Large intestine (tissue), 3 donors: Measurements from ENCODE around the gene ACYP2. TPM values are rescaled to one million over a fixed set of nuclear protein-coding genes. Genes with fewer than 3 reads are reported as not detected.

ENCODE experiments used
- DNase-seq, 2 donors: peaks; one replicate each; pipeline versions ENCODE4 v3.0.0 to v3.0.0-alpha.2; 2013
- H3K27ac ChIP-seq: one replicate; pipeline ENCODE4 v1.5.1; 2013; ENCODE audit warnings: low read length
- H3K27me3 ChIP-seq: 2 replicates; pipeline ENCODE4 v1.6.1; 2013; ENCODE audit warnings: low read length; ENCODE audit not compliant: control insufficient read depth, insufficient read depth
- H3K36me3 ChIP-seq: 2 replicates; pipeline ENCODE4 v1.6.1; 2013; ENCODE audit warnings: low read length; ENCODE audit not compliant: control insufficient read depth, insufficient read depth
- H3K4me1 ChIP-seq: one replicate; pipeline ENCODE4 v1.6.1; 2013; ENCODE audit warnings: low read length; ENCODE audit not compliant: control insufficient read depth, insufficient read depth
- H3K4me3 ChIP-seq: one replicate; pipeline ENCODE4 v1.5.1; 2013; ENCODE audit warnings: low read length
- H3K9me3 ChIP-seq: one replicate; pipeline ENCODE4 v1.6.1; 2013; ENCODE audit warnings: mild to moderate bottlenecking, low read depth, low read length, moderate library complexity; ENCODE audit not compliant: control insufficient read depth
- WGBS: methylation state at CpG from one replicate; pipeline ENCODE4 v1.1.5; 2013; ENCODE audit warnings: low lambda C conversion rate; ENCODE audit not compliant: insufficient coverage; 5-methylcytosine and 5-hydroxymethylcytosine counted together
- polyA plus RNA-seq: library from polyadenylated mRNA; unstranded; fragments of 120-200 nt; gene quantifications from one replicate; pipeline ENCODE4 v1.2.1, GENCODE V29; 2013

The ACYP2 gene
- polyA plus RNA-seq, 1 donor, result 13.5 TPM

GRCh38 chr2:54212456-54212855 is 97.0 kb downstream of the ACYP2 start:
- DNase-seq, result no peak
- Histone ChIP-seq H3K36me3 (no peaks in the 10 kb centered on the region), H3K27me3 (no peaks in the 10 kb centered on the region), H3K4me1 (no peaks in the 10 kb centered on the region), H3K9me3 (peaks cover 5% of the 10 kb centered on the region), H3K4me3 (no peak overlapping the region), H3K27ac (no peak overlapping the region)
- 80% methylated on average over 1 of the region's 1 CpG for WGBS

DNA sequence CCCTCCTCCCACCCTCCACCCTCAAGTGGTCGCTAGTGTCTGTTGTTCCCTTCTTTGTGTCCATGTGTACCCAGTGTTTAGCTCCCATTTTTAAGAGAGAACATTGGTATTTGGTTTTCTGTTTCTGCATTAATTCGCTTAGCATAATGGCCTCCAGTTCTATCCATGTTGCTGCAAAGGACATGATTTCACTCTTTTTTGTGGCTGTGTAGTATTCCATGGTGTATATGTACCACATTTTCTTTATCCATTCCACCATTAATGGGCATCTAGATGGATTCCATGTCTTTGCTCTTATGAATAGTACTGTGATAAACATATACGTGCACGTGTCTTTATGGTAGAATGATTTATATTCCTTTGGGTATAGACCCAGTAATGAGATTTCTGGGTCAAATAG is 97.7 kb downstream of the ACYP2 start:
- no peaks in the 10 kb centered on the region for H3K27me3 ChIP-seq
- H3K4me3 ChIP-seq, result no peak overlapping the region
- no peak for DNase-seq
- peaks cover 5% of the 10 kb centered on the region for H3K9me3 ChIP-seq
- H3K27ac ChIP-seq, result no peak overlapping the region
- no peaks in the 10 kb centered on the region for H3K4me1 ChIP-seq
- WGBS, result 100% methylated on average over 1 of the region's 4 CpGs
- H3K36me3 ChIP-seq, result no peaks in the 10 kb centered on the region

GRCh38 chr2:54224997-54225396 is 109.6 kb downstream of the ACYP2 start:
- WGBS, result no CpG with 5 or more reads among the region's 2 CpGs
- DNase-seq, result no peak

GRCh38 chr2:54226260-54226659 is 110.8 kb downstream of the ACYP2 start:
- Histone ChIP-seq H3K9me3 (no peaks in the 10 kb centered on the region), H3K36me3 (no peaks in the 10 kb centered on the region), H3K4me1 (no peaks in the 10 kb centered on the region), H3K4me3 (no peak overlapping the region), H3K27me3 (no peaks in the 10 kb centered on the region), H3K27ac (no peak overlapping the region)
- WGBS, result 62% methylated on average over 2 of the region's 2 CpGs
- DNase-seq, result no peak

More at GRCh38 chr2:54224997-54225396, 109.6 kb downstream of the ACYP2 start:
- no peaks in the 10 kb centered on the region for H3K4me1 ChIP-seq
- H3K9me3 ChIP-seq, result no peaks in the 10 kb centered on the region
- H3K27me3 ChIP-seq, result no peaks in the 10 kb centered on the region
- H3K36me3 ChIP-seq, result no peaks in the 10 kb centered on the region
- H3K27ac ChIP-seq, result no peak overlapping the region
- H3K4me3 ChIP-seq, result no peak overlapping the region

DNA sequence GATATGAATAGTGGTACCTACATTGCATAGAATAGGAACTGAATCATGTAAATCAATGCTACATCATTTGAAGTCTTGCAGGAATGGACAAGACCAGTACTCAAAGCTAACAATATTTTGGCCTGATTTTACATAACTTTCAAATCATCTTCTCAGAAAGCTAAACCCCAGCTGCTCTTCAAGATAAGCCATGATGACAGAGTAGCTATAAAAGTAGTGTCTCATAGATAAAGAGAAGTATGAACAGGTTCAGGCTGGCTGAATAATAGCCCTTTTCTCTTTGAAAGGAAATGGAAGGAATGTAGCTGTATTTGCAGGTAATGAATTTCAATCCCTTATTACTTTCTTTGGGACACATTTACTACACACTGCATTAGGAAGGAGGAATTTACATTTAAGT is 112.4 kb downstream of the ACYP2 start:
- DNase-seq, result no peak

DNA sequence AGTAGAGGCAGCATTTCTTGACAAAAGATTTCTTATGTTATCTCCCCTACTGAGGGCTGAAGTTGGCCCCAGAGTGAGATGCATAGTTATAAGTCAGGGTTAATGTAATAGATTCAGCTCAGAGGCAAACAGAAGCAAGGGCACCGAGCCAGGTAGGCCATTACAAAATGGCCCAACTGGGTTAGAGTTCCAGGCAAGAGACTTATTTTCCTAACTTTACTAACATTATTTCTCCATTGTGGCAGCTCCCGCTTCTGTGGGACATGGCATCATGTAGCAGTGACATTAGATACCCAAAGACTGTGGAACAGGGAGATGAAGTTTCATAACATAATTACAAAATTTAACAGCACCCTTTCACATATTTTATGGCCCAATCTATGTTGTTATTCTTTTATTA is 113.5 kb downstream of the ACYP2 start:
- no peak for DNase-seq

More for the DNA sequence above, 112.4 kb downstream of the ACYP2 start:
- no peaks in the 10 kb centered on the region for H3K9me3 ChIP-seq
- no peak overlapping the region for H3K27ac ChIP-seq
- no peaks in the 10 kb centered on the region for H3K4me1 ChIP-seq
- no peak overlapping the region for H3K4me3 ChIP-seq
- no peaks in the 10 kb centered on the region for H3K27me3 ChIP-seq
- no peaks in the 10 kb centered on the region for H3K36me3 ChIP-seq

GRCh38 chr2:54233832-54234649 is 118.6 kb downstream of the ACYP2 start:
- 53% methylated on average over 3 of the region's 4 CpGs for WGBS
- H3K4me3 ChIP-seq, result no peak overlapping the region
- no peak for DNase-seq
- H3K27me3 ChIP-seq, result no peaks in the 10 kb centered on the region
- no peak overlapping the region for H3K27ac ChIP-seq
- H3K9me3 ChIP-seq, result no peaks in the 10 kb centered on the region
- H3K36me3 ChIP-seq, result no peaks in the 10 kb centered on the region
- no peaks in the 10 kb centered on the region for H3K4me1 ChIP-seq

More for the DNA sequence above, 113.5 kb downstream of the ACYP2 start:
- WGBS, result no CpG with 5 or more reads among the region's 2 CpGs
- Histone ChIP-seq H3K27ac (no peak overlapping the region), H3K36me3 (no peaks in the 10 kb centered on the region), H3K9me3 (no peaks in the 10 kb centered on the region), H3K4me3 (no peak overlapping the region), H3K4me1 (no peaks in the 10 kb centered on the region), H3K27me3 (no peaks in the 10 kb centered on the region)

DNA sequence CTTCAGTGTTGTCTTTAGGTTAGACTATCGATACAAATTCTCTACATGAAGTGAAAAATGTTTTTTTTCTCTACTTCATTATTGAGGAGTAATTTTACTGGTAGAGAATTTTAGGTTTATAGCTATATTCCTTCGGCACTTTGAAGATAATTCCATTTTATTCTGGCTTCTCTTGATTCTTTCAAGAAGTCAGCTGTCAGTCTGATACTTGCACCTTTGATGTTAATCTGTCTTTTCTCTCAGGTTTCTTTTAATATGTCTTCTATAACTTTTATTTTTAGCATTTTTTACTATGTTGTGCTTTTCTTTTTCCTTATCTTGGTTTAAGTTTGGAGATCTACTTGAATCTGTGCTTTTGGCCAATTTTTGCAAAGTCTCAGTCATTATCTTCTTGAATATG is 122.0 kb downstream of the ACYP2 start:
- no peak overlapping the region for H3K27ac ChIP-seq
- no peak for DNase-seq
- H3K9me3 ChIP-seq, result no peaks in the 10 kb centered on the region
- WGBS, result 100% methylated on average over 2 of the region's 2 CpGs
- H3K36me3 ChIP-seq, result no peaks in the 10 kb centered on the region
- no peaks in the 10 kb centered on the region for H3K4me1 ChIP-seq
- H3K4me3 ChIP-seq, result no peak overlapping the region
- no peaks in the 10 kb centered on the region for H3K27me3 ChIP-seq

DNA sequence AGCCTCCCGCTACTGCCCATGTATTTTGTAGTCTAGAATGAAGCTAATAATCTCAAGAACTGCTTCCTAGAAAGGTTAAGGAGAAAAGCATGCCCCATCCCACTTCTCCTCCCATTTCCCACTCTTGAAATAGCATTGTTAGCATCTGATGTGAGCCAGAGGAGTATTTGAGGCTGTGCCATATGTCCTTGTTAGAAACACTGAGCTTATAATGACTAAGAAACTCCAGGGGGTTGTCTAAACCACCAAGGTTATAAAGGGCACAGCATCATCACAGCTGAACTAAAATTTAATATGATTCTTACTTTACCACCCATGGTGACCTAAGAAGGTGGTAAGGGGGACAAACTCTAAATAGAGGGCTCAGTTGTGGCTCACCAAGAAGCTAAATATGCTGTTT is 124.0 kb downstream of the ACYP2 start:
- WGBS, result no CpG with 5 or more reads among the region's 1 CpG
- H3K27me3 ChIP-seq, result no peaks in the 10 kb centered on the region
- no peak overlapping the region for H3K27ac ChIP-seq
- H3K9me3 ChIP-seq, result no peaks in the 10 kb centered on the region
- H3K4me1 ChIP-seq, result no peaks in the 10 kb centered on the region
- no peak overlapping the region for H3K4me3 ChIP-seq
- H3K36me3 ChIP-seq, result no peaks in the 10 kb centered on the region
- DNase-seq, result no peak

DNA sequence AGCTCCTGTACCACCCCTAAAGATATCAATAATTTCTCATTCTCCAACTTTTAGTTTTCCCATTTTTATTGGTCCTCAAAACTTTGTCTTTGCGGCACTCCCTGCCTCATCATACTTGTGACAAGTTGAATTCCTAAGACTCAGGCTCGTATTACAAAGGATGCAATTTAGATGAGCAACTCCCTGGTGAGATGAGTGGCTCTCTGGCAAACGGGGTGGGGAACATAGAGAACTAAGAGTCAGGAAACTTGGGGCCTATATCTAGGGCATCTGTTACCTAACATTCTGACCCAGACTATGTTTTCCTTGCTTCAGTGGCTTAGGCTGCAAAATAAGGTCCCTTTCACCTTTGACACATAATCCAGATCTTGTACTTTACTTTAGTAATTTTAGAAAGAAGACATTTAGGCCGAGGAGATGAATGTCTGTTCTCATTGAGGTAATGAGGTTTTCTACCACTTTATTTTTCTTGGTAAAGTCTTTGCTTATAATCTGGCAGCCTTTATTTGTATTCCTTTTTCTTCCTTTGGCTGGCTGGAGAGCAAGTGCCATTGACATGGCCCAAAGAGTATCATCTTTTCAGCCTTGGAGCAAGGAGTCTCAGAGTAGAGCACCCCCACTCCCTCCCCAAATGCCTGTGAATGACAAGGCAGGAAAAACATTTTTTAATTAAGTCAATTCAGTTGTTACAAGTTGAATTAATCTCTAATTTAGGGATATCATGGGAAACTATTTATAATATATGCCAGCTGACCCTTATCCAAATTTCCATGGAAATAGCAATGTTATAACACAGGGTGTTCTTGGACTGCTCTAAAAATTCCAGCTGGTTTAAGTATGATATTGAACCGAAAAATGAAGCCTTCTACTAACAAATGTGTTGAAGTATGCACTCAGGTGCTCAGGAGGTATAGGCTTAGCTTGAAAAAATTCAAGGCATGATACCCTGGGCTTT is 125.4 kb downstream of the ACYP2 start:
- Histone ChIP-seq H3K27ac (no peak overlapping the region), H3K4me3 (no peak overlapping the region), H3K27me3 (no peaks in the 10 kb centered on the region), H3K9me3 (no peaks in the 10 kb centered on the region), H3K4me1 (no peaks in the 10 kb centered on the region), H3K36me3 (no peaks in the 10 kb centered on the region)
- DNase-seq, result no peak
- 20% methylated on average over 1 of the region's 5 CpGs for WGBS
